Measurements from ENCODE around the gene VAMP7.

Gene VAMP7

GRCh38 chrX:155886409-155886808, 5.3 kb downstream of the VAMP7 start:
- no peak overlapping the region for H3K27ac ChIP-seq
- H3K4me3 ChIP-seq: no peak overlapping the region
- DNase-seq (ENCODE audit: low spot score): no peak
- TF ChIP-seq CTCF (IDR thresholded peaks at IDR 0.05): no peak

- no peak for TF ChIP-seq CTCF (IDR thresholded peaks at IDR 0.05)
- H3K4me3 ChIP-seq: no peak overlapping the region
- no peak for DNase-seq (ENCODE audit: low spot score)
Measured at GRCh38 chrX:155888139-155888538, 7.0 kb downstream of the VAMP7 start.

GRCh38 chrX:155889328-155889727, 8.2 kb downstream of the VAMP7 start:
- no peak for DNase-seq (ENCODE audit: low spot score)
- no peak overlapping the region for H3K27ac ChIP-seq
- H3K4me3 ChIP-seq: no peak overlapping the region
- no peak for TF ChIP-seq CTCF (IDR thresholded peaks at IDR 0.05)

More at GRCh38 chrX:155888139-155888538, 7.0 kb downstream of the VAMP7 start:
- H3K27ac ChIP-seq: no peak overlapping the region

GRCh38 chrX:155891446-155892210, 10.5 kb downstream of the VAMP7 start:
- Histone ChIP-seq H3K4me3 (no peak overlapping the region), H3K27ac (no peak overlapping the region)
- no peak for DNase-seq (ENCODE audit: low spot score)
- TF ChIP-seq CTCF (IDR thresholded peaks at IDR 0.05): no peak

GRCh38 chrX:155893521-155893920, 12.4 kb downstream of the VAMP7 start:
- DNase-seq (ENCODE audit: low spot score): no peak
- Histone ChIP-seq H3K27ac (no peak overlapping the region), H3K4me3 (no peak overlapping the region)
- no peak for TF ChIP-seq CTCF (IDR thresholded peaks at IDR 0.05)

- no peak overlapping the region for H3K4me3 ChIP-seq
- no peak for TF ChIP-seq CTCF (IDR thresholded peaks at IDR 0.05)
- no peak overlapping the region for H3K27ac ChIP-seq
- DNase-seq (ENCODE audit: low spot score): no peak
Measured at GRCh38 chrX:155896512-155896911, 15.4 kb downstream of the VAMP7 start.

- no peak overlapping the region for H3K27ac ChIP-seq
- no peak for DNase-seq (ENCODE audit: low spot score)
- no peak overlapping the region for H3K4me3 ChIP-seq
- TF ChIP-seq CTCF (IDR thresholded peaks at IDR 0.05): no peak
Measured at GRCh38 chrX:155899366-155899765, 18.2 kb downstream of the VAMP7 start.
